Measurements from ENCODE around the gene SOX2.

DNA sequence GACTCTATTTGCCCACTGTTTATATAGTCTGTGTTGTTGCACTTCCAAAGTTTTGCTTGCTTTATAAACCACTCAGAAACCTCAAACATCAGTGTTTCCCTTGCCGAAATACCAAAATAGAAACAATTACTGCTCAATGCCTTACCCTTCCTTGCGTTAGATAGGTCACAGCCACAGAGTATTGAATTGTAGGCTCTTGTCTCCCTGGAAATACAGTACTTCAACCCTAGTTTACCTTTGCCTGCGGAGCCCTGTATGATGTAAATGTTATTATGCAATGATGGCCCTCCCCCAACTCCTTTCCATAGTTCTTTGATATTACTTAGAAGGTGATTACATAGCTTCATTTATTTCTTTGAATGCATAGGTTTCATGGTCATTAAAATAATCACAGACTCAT, 44.2 kb downstream of the SOX2 start:
- TF ChIP-seq, protein P1, sequence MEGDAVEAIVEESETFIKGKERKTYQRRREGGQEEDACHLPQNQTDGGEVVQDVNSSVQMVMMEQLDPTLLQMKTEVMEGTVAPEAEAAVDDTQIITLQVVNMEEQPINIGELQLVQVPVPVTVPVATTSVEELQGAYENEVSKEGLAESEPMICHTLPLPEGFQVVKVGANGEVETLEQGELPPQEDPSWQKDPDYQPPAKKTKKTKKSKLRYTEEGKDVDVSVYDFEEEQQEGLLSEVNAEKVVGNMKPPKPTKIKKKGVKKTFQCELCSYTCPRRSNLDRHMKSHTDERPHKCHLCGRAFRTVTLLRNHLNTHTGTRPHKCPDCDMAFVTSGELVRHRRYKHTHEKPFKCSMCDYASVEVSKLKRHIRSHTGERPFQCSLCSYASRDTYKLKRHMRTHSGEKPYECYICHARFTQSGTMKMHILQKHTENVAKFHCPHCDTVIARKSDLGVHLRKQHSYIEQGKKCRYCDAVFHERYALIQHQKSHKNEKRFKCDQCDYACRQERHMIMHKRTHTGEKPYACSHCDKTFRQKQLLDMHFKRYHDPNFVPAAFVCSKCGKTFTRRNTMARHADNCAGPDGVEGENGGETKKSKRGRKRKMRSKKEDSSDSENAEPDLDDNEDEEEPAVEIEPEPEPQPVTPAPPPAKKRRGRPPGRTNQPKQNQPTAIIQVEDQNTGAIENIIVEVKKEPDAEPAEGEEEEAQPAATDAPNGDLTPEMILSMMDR (IDR thresholded peaks at IDR 0.05 in 8 of 11, conservative IDR thresholded peaks at IDR 0.05 in 3 of 11) = no peak
- no peak for TF ChIP-seq POLR2A (IDR thresholded peaks at IDR 0.05)
- TF ChIP-seq POLR2AphosphoS5 (IDR thresholded peaks at IDR 0.05) = no peak
